ACHN (cell line): ENCODE data around the gene COL1A1.

Experiments used
- DNase-seq: peaks from one replicate; pipeline ENCODE4 v3.0.0-alpha.2; 2015
- in situ Hi-C: cut with HindIII; loops from 2 replicates; pipeline ENCODE4 v1.10.0; 2017; ENCODE audit warnings: low sequenced_read_pairs, low pct_ligation_motif_present, low pct_unique_long_range_greater_than_20kb

COL1A1 gene

DNA sequence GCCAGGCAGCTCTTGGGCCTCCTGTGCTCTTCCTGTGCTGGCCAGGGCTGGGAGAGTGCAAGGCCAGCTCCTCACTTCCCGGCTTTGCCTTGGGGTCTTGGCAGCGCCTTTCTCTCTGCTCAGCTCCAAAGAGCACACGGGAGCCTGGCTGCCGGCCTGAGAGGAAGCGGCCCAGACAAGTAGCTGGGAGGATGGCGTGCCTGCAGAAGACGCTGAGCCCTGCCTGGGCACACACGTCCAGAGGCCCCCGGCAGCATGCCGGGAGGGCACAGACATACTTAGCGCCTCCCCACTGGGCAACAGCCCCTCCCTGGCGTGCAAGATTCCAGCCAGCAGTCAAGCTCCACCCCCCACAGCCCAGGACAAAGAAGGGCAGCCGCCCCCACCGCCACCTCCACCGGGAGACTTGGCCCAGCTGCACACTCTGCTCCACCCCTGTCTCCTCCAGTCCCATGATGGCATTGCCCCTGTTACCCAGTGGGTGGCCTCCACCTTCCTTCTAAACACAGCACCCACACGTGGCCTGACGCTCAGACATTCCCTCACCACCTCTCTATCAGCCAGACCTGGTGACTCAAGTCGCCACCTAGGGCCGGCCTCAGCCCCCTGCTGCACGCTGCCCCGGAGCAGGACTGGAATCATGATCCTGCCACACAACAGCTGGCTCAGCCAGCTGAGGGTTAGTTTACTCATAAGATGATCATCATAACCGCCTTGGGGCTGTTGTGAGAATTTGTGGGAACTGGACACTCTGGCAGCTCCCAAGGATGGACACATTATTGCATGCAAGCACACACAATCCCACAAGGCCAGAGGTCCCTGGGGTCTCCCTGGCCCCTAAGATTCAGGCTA is 23.2 kb downstream of the COL1A1 start:
- peak; percentile 93 for DNase-seq

DNA sequence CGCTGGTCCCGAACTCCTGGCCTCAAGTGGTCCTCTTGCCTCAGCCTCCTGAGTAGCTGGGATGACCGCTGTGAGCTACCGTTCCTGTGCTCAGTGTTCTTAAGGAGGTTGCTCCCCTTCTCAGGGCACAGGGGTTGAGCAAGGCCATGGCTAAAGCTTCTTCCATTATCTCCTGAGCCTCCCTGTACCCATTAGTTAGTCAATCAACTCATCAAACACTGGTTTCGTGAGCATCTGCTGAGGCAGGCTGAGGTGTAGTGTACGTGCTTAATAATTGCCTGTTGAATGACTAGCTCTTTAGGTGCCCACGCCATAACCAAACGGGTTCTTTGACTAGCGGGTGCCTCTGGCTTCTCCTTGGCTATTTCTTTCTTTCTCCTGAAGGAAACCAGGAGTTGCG is 24.0 kb downstream of the COL1A1 start:
- no peak for DNase-seq
- in situ Hi-C loops = no loop called here

More for the DNA sequence above, 23.2 kb downstream of the COL1A1 start:
- in situ Hi-C loops = no loop called here

DNA sequence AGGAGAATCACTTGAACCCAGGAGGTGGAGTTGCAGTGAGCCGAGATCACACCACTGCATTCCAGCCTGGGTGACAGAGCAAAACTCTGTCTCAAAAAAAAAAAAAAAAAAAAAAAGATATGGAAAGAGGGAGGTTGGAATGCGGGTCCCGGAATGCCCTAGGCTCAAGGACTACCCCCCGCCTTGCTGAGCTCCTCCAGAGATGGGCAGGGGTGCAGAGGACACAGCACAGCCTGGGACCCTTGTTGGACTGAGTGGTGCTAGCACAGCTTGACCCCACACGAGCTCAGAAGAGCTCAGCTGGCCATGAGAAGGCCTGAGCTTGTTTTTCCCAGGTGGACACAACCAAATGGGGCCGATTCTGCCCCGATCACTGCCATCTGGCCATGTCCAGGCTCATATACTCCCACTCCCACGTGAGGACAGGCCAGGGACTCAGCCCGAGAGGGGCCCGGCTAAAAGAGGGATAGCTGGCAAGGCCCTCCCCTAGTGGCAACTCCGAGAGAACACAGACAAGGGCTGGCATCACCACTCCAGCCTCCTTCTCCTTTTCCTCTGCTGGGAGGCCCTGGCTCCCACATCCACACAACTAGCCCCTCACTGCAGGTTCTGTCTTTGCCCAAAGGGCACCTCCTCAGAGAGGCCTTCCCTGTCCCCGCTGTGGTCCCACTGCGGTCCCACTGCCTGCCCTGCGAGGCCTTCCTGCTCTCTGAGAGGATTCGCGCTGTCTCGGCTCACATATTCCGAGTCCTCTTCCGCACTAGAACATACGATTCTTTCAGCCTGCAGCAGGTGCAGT is 24.7 kb downstream of the COL1A1 start:
- DNase-seq = no peak
- in situ Hi-C loops = no loop called here

DNA sequence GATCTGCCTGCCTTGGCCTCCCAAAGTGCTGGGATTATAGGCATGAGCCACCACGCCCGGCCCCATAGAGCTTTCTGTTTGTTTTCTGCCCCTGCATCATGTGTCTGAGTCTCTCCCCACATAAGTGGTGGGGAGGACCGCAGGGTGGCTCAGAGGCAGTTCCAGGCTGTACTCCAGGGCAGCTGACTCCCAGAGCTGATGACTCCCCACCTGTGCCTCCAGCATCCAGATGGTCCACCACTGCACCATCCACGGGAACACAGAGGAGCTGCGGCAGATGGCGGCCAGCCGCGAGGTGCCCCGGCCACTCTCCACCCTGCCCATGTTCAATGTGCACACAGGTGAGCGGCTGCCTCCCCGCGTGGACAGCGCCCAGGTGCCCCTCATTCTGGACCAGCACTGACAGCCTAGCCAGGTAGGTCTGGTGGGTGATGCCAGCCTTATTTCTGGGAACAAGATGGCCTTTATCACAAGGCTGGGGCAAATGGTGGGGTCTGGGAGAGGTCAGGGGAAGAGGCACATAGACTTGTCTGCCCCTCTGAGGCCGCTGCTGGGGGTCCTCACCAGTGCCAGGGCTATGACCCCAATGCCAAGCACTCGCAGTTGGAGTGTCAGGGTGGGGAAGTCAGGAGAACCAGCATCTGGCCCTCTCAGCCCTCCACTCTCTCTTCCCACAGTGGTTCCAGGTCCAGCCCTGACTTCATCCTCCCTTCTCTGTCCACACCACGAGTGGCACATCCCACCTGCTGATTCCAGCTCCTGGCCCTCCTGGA is 26.2 kb downstream of the COL1A1 start:
- DNase-seq = no peak
- in situ Hi-C loops = no loop called here

- no peak for DNase-seq
- in situ Hi-C loops = no loop called here
These were observed 27.0 kb downstream of the COL1A1 start for GRCh38 chr17:50174444-50174843.

DNA sequence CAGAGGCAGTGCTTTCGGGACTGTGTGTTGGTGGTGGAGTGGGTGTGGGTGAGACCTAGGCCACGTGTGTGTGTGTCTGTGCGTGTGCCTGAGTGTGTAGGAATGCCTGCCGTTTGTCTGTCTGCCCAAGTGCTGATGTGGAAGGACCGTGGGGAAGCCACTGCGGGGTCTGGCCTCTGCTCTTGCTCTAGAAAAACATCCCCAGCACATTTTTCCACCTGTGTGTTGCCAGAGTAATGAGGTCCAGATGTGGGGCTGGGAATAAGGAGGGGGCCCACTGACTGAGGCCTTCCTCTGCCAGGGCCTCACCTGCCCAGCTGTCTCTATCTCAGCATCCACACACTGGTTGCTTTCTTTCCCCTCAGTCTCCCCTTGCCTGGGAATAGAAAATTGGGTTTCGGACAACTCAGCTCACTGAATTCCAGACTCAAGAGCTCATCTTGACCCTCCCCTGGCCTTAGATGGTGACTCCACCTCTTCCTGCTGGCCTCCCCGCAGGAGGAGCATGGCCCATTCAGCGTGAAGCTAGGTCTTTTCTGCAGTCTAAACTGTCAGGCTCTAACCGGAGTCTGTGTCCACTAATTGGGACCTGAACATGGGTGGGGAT is 28.0 kb downstream of the COL1A1 start:
- DNase-seq = peak; percentile 69
- in situ Hi-C loops = no loop called here

DNA sequence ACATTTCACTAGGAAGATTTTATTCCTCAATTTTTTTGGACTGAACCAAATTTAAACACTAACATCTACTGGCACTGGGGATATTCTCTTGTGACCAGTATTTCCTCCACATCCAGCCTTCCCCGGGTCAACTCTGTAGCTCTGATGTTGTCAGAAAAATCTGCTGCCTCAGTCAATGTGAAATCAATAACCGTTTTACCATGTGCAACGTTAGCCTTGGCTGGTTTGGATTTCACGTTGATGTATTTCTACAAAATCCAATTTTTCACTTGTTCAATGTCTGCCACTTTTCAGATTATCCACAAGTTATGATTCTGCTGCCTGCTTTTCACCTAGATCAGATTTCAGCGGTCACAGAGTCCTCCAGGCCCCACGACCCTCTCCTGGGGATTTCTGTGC is 28.5 kb downstream of the COL1A1 start:
- DNase-seq = no peak
- in situ Hi-C loops = no loop called here

DNA sequence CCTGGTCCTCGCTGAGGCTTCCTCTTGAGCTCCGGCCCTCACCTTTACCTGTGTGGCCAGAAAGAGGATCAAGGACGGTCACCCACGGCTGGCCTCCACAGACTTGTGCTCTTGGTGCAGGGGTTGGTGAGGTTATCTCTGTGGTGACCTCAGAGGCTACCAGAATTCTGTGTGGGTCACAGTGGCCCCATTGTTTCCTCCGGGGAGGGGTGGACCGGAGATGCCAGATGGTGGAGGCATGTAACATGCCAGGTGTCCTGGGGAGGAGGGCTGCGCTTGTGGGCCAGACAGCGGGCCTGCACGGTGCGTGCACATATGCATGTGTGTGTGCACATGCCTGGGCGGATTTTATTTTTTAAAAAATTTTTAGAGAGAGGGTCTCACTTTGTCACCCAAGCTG is 29.3 kb downstream of the COL1A1 start:
- DNase-seq = no peak
- in situ Hi-C loops = no loop called here

- in situ Hi-C loops = no loop called here
- no peak for DNase-seq
These were observed 29.9 kb downstream of the COL1A1 start for GRCh38 chr17:50171371-50172071.

DNA sequence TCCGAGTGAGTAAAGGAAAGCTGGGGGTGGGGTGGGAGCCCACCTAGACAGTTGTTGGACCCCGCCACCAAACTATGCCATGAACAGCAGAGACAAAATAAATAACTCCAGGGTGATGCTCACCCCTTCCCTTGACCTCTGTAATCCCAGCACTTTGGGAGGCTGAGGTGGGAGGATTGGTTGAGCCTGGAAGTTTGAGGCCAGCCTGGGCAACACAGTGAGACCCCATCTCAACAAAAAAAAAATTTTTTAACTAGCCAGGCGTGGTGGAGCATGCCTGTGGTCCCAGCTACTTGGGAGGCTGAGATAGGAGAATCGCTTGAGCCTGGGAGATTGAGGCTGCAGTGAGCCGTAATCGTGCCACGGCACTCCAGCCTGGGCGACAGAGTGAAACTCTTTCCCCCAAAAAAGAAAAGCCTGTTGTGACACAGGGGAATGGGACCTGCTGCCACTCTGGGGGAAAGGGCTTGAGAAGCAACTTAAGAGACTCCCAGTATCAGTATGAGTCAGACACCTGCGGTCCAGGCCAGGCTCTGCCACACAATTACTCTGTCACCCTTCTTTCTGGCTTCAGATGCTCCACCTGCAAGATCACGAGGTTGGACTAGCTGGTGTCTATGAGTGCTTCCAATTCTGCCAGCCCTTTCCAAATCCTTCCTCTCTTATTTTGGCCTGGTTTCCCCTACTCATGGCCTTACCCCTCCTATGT is 30.6 kb downstream of the COL1A1 start:
- in situ Hi-C loops = no loop called here
- DNase-seq = no peak

GRCh38 chr17:50169881-50170459 is 31.5 kb downstream of the COL1A1 start:
- DNase-seq = no peak
- in situ Hi-C loops = no loop called here

- peak; percentile 66 for DNase-seq
- in situ Hi-C loops = no loop called here
These were observed 32.2 kb downstream of the COL1A1 start for GRCh38 chr17:50169121-50169764.

GRCh38 chr17:50168319-50168718 is 33.1 kb downstream of the COL1A1 start:
- in situ Hi-C loops = no loop called here
- DNase-seq = no peak

GRCh38 chr17:50167371-50167770 is 34.1 kb downstream of the COL1A1 start:
- no peak for DNase-seq
- in situ Hi-C loops = no loop called here

- in situ Hi-C loops = no loop called here
- DNase-seq = no peak
These were observed 34.8 kb downstream of the COL1A1 start for GRCh38 chr17:50166518-50167181.

DNA sequence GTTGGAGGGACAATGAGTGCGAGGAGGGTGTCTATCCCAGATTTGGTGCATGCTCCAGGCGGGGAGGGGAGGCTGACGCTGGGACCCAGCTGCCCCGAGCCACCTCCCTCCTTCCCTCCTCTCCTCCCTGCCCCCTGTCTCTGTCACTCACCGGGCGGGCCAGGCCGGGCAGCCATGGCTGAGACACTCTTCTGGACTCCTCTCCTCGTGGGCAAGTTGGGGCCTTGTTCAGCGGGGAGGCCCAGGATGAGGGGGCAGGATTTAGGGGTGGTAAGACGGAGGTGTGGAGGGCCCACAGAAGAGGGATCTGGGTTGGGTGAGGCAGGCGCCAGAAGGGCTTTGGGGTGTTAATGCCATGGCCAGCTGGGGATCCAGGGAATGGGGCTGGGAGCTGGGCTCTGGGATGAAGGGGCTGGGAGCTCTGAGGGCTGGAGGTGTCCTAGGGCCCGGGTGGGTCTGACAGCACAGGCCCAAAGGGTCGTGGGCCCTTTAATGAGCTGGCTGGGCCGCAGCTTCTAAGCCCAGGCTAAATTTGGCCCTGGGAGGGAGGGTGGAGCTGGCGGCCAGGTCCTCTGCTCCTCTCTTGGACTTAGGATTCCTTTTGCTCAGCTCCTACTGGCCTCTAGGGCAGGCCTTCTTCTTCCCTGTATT is 35.4 kb downstream of the COL1A1 start, which contains the start of gene SGCA:
Gene SGCA (plus strand): TSS at position 139 of the 651 bp plus-strand sequence. CDS start 36 bp downstream, at position 175.
- in situ Hi-C loops = no loop called here
- DNase-seq = no peak
